OCI-LY7 (cell line): ENCODE measurements around the gene C1orf174.

Source experiments
- CTCF ChIP-seq: fragments of 200-600 bp; sonication (generic); conservative IDR thresholded peaks from 2 replicates; pipeline ENCODE4 v1.5.1; 2014; ENCODE audit warnings: mild to moderate bottlenecking, antibody characterized with exemption, low read length, moderate library complexity, mixed read lengths
- EZH2phosphoT487 ChIP-seq: fragments of 200-600 bp; sonication (generic); IDR thresholded peaks from 2 replicates; pipeline ENCODE4 v1.6.1; 2018; ENCODE audit warnings: low read depth, borderline replicate concordance, mild to moderate bottlenecking, mixed run types, antibody characterized with exemption, low read length, moderate library complexity, mixed read lengths

- TF ChIP-seq CTCF (no peak), EZH2phosphoT487 (no peak)
These were observed 19.5 kb downstream of the C1orf174 start for GRCh38 chr1:3880429-3881192.
